Smooth muscle cell (in vitro differentiated cells): ENCODE data around the gene PELI1. TPM values are rescaled to one million over a fixed set of nuclear protein-coding genes. Genes with fewer than 3 reads are reported as not detected.

Experiments
- DNase-seq: peaks from one replicate; lab custom pipeline; 2025; ENCODE audit not compliant: unreplicated experiment; lab: John Stamatoyannopoulos, UW
- H2AFZ ChIP-seq: fragments of 200-600 bp; sonication (generic); 2 replicates; pipeline ENCODE4 v1.6.0; 2016; ENCODE audit warnings: antibody characterized with exemption, low read depth, mild to moderate bottlenecking
- H3F3A ChIP-seq: fragments of 200-600 bp; sonication (generic); 2 replicates; pipeline ENCODE4 v1.6.0; 2017; ENCODE audit warnings: antibody characterized with exemption, low read depth
- H3K27ac ChIP-seq: fragments of 200-600 bp; sonication (generic); 2 replicates; pipeline ENCODE4 v1.5.1; 2016; ENCODE audit warnings: low read depth, mild to moderate bottlenecking
- H3K27me3 ChIP-seq: fragments of 200-600 bp; sonication (generic); 2 replicates; pipeline ENCODE4 v1.6.1; 2016; ENCODE audit warnings: low read depth, mild to moderate bottlenecking
- H3K36me3 ChIP-seq: fragments of 200-600 bp; sonication (generic); 2 replicates; pipeline ENCODE4 v1.5.1; 2016; ENCODE audit warnings: low read depth
- H3K4me1 ChIP-seq: fragments of 200-600 bp; sonication (generic); 2 replicates; pipeline ENCODE4 v1.5.1; 2016; ENCODE audit warnings: low read depth
- H3K4me2 ChIP-seq: fragments of 200-600 bp; sonication (generic); 2 replicates; pipeline ENCODE4 v1.6.0; 2016; ENCODE audit warnings: mild to moderate bottlenecking
- H3K4me3 ChIP-seq: fragments of 200-600 bp; sonication (generic); 2 replicates; pipeline ENCODE4 v1.5.1; 2016; ENCODE audit warnings: mild to moderate bottlenecking
- H3K79me2 ChIP-seq: fragments of 200-600 bp; sonication (generic); 2 replicates; pipeline ENCODE4 v1.6.0; 2016; ENCODE audit warnings: low read depth, mild to moderate bottlenecking
- H3K9ac ChIP-seq: fragments of 200-600 bp; sonication (generic); 2 replicates; pipeline ENCODE4 v1.6.0; 2016; ENCODE audit warnings: low read depth
- H3K9me3 ChIP-seq: fragments of 200-600 bp; sonication (generic); replicated peaks from 2 replicates; pipeline ENCODE4 v1.5.1; 2016; ENCODE audit warnings: low read depth
- H4K20me1 ChIP-seq: fragments of 200-600 bp; sonication (generic); 2 replicates; pipeline ENCODE4 v1.6.0; 2016; ENCODE audit warnings: low read depth
- WGBS: methylation state at CpG from one replicate; pipeline ENCODE4 v1.1.7; 2016; ENCODE audit warnings: low lambda C conversion rate; 5-methylcytosine and 5-hydroxymethylcytosine counted together
- polyA plus RNA-seq: library from polyadenylated mRNA; unstranded; fragments of >200 nt; fragmentation: Nextera tagmentation; extraction: Ambion mirVana; gene quantifications from 2 replicates; pipeline ENCODE4 v1.2.1, GENCODE V29; 2016
- total RNA-seq: library from RNA; depleted of rRNA; stranded (reverse); fragments of >200 nt; gene quantifications from 2 replicates; pipeline ENCODE4 v1.2.3, GENCODE V29; 2014
- TF ChIP-seq, protein P1 (sequence below): fragments of 200-600 bp; sonication (generic); IDR thresholded peaks from 2 replicates; pipeline ENCODE4 v1.5.1; 2017; ENCODE audit warnings: borderline replicate concordance, mild to moderate bottlenecking, antibody characterized with exemption; ENCODE audit not compliant: insufficient read depth, poor library complexity, severe bottlenecking

PELI1 gene
- total and polyA plus RNA-seq, 2 experiments from 2014 or later, result 16.2 to 61.0 TPM

DNA sequence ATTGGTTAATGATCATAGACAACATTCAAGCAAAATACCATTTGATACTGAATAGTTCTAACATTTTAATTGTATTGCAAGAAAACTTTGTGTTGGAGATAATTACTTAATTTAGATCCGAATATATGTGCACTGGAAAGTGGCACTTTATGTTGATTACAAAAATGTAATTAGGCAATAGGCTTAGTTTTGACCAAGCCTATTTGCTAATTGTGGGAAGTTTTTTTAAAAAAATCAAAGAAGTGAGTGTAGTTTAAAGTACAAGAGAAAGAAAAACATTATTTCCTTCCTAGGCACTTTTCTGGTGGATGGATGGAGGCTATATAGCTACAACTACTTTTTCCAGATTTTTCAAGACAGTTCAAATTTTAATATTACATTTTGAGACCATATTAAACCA lies 18.3 kb upstream of the PELI1 start:
- Histone ChIP-seq H4K20me1 (no peaks in the 10 kb centered on the region), H3K79me2 (no peaks in the 10 kb centered on the region), H3K4me3 (no peak overlapping the region), H3K9me3 (no peaks in the 10 kb centered on the region), H3F3A (no peaks in the 10 kb centered on the region), H3K27ac (no peak overlapping the region), H3K27me3 (no peaks in the 10 kb centered on the region), H3K36me3 (no peaks in the 10 kb centered on the region), H2AFZ (no peak overlapping the region), H3K4me2 (no peak overlapping the region), H3K9ac (no peak overlapping the region), H3K4me1 (peaks cover 11% of the 10 kb centered on the region)
- no peak for DNase-seq
- 93% methylated on average over 1 of the region's 1 CpG for WGBS
- TF ChIP-seq, protein P1, sequence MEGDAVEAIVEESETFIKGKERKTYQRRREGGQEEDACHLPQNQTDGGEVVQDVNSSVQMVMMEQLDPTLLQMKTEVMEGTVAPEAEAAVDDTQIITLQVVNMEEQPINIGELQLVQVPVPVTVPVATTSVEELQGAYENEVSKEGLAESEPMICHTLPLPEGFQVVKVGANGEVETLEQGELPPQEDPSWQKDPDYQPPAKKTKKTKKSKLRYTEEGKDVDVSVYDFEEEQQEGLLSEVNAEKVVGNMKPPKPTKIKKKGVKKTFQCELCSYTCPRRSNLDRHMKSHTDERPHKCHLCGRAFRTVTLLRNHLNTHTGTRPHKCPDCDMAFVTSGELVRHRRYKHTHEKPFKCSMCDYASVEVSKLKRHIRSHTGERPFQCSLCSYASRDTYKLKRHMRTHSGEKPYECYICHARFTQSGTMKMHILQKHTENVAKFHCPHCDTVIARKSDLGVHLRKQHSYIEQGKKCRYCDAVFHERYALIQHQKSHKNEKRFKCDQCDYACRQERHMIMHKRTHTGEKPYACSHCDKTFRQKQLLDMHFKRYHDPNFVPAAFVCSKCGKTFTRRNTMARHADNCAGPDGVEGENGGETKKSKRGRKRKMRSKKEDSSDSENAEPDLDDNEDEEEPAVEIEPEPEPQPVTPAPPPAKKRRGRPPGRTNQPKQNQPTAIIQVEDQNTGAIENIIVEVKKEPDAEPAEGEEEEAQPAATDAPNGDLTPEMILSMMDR, result no peak

DNA sequence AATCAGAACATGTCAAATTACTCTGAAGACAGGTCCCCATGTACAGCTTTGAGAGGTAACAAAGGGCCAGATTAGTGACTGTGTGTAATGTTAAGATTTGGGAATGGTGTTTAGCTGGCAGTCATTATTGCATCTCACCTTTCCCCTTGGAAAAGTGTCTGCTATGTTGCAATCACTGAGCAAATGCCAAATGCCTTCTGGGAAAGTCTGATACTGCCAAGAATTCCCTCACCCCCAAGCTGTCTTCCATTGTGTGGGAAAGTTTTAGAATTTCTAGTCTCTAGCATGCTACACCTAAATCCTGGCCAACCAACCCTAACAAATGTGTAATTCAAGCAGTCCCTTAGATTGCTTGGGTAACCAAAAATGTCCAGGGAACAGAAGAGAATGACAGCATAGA lies 13.6 kb upstream of the PELI1 start:
- no peak overlapping the region for H3K4me2 ChIP-seq
- no peak overlapping the region for H3K27ac ChIP-seq
- H3K9ac ChIP-seq, result no peak overlapping the region
- H4K20me1 ChIP-seq, result no peaks in the 10 kb centered on the region
- no peak for DNase-seq
- no peaks in the 10 kb centered on the region for H3F3A ChIP-seq
- H3K4me1 ChIP-seq, result peaks cover 8% of the 10 kb centered on the region
- H2AFZ ChIP-seq, result no peak overlapping the region
- H3K9me3 ChIP-seq, result no peaks in the 10 kb centered on the region
- H3K4me3 ChIP-seq, result no peak overlapping the region
- H3K27me3 ChIP-seq, result no peaks in the 10 kb centered on the region
- TF ChIP-seq, protein P1, result no peak
- no peaks in the 10 kb centered on the region for H3K36me3 ChIP-seq
- H3K79me2 ChIP-seq, result no peaks in the 10 kb centered on the region

DNA sequence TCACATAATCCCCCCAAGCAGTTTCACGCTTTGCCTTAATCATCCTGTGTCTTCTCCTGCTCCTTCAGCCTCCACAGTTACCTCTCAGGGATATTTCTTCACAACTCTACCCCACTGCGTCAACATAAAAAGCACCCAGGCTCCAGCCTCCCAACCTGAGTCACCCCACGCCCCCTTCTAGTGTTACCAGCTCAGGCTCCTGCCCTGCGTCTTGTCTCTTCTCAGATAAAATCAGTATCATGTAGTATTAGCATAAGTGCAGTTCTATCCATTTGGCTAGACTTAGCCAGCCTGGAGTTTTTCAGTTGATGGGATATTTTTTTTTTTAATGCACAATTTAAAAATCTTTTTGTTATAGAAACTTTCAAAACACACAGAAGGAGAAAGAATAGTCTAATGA lies 9.6 kb upstream of the PELI1 start:
- no peaks in the 10 kb centered on the region for H4K20me1 ChIP-seq

DNA sequence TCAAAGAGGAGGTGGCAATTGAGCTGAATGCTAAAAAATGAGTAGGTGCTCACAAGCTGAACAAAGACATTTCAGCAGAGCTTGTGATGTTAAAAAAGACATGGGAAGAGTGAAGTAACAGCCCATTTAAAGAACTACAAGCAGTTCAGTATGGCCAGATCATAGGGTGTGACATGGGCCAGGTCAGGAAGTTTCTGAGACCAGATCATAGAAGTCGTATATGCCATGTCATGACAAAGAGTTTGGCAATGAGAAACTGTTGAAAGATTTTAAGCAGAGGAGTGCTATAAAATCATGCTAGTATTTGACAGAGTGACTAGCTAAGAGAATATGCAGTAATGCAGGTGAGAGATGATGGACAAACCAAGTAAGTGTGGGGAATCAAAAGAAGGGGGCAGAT lies 7.3 kb upstream of the PELI1 start:
- Histone ChIP-seq H3K27me3 (no peaks in the 10 kb centered on the region), H4K20me1 (no peaks in the 10 kb centered on the region), H3K4me3 (no peak overlapping the region), H3K36me3 (no peaks in the 10 kb centered on the region), H3K4me2 (no peak overlapping the region), H3K9ac (no peak overlapping the region), H3F3A (no peaks in the 10 kb centered on the region), H3K4me1 (peaks cover 8% of the 10 kb centered on the region), H3K27ac (no peak overlapping the region), H3K79me2 (no peaks in the 10 kb centered on the region), H2AFZ (no peak overlapping the region), H3K9me3 (no peaks in the 10 kb centered on the region)
- DNase-seq, result no peak
- TF ChIP-seq, protein P1, result no peak
- 15% methylated on average over 1 of the region's 1 CpG for WGBS

More for the DNA sequence above, 9.6 kb upstream of the PELI1 start:
- H3K36me3 ChIP-seq, result no peaks in the 10 kb centered on the region
- peaks cover 8% of the 10 kb centered on the region for H3K4me1 ChIP-seq
- peak overlapping the region; percentile 51 for H2AFZ ChIP-seq
- DNase-seq, result no peak
- H3K4me2 ChIP-seq, result no peak overlapping the region
- no peaks in the 10 kb centered on the region for H3K27me3 ChIP-seq
- no peaks in the 10 kb centered on the region for H3K9me3 ChIP-seq
- H3K79me2 ChIP-seq, result no peaks in the 10 kb centered on the region
- no peak overlapping the region for H3K9ac ChIP-seq
- no peaks in the 10 kb centered on the region for H3F3A ChIP-seq
- no peak overlapping the region for H3K27ac ChIP-seq
- no peak overlapping the region for H3K4me3 ChIP-seq
- TF ChIP-seq, protein P1, result no peak
- 25% methylated on average over 4 of the region's 4 CpGs for WGBS
